ENCODE data around the gene CTNNA2.

DNA sequence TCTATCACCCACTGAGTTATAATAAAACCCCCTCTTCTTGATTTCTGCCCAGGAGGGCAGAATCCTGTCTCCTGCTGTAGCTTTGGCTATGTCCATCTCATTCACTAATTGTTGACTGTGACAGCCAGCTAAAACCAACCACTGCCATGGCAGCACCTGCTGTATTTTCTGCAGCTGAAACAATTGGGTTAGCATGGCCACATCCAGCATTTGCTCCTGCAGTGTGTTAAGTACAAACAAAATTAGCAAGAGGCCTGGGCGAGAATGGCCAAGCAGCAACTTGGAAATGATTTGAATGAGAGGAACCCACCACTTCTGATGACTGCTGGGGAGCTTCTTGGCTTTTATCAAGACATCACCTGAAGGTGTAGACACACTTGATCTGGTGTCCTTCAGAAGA lies 881.1 kb downstream of the CTNNA2 start:
- TF ChIP-seq, protein P1, sequence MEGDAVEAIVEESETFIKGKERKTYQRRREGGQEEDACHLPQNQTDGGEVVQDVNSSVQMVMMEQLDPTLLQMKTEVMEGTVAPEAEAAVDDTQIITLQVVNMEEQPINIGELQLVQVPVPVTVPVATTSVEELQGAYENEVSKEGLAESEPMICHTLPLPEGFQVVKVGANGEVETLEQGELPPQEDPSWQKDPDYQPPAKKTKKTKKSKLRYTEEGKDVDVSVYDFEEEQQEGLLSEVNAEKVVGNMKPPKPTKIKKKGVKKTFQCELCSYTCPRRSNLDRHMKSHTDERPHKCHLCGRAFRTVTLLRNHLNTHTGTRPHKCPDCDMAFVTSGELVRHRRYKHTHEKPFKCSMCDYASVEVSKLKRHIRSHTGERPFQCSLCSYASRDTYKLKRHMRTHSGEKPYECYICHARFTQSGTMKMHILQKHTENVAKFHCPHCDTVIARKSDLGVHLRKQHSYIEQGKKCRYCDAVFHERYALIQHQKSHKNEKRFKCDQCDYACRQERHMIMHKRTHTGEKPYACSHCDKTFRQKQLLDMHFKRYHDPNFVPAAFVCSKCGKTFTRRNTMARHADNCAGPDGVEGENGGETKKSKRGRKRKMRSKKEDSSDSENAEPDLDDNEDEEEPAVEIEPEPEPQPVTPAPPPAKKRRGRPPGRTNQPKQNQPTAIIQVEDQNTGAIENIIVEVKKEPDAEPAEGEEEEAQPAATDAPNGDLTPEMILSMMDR (IDR thresholded peaks at IDR 0.05), result no peak
- no peak for TF ChIP-seq ZFX (IDR thresholded peaks at IDR 0.05; ENCODE audit: borderline replicate concordance)

Measured in 22Rv1 (cell line).